Neural progenitor cell (in vitro differentiated cells): ENCODE data around the gene REXO1. TPM values are rescaled to one million over a fixed set of nuclear protein-coding genes. Genes with fewer than 3 reads are reported as not detected.
A peak's percentile ranks its signal among the peaks of the same experiment; 100 is the strongest.

Experiments used
- DNase-seq: peaks from one replicate; pipeline ENCODE4 v3.0.0-alpha.2; 2016; ENCODE audit warnings: low spot score
- H2AFZ ChIP-seq: fragments of 200-600 bp; sonication (generic); replicated peaks from 2 replicates; pipeline ENCODE4 v1.6.1; 2016; ENCODE audit warnings: antibody characterized with exemption
- H3F3A ChIP-seq: fragments of 200-600 bp; sonication (generic); 2 replicates; pipeline ENCODE4 v1.6.1; 2016; ENCODE audit warnings: antibody characterized with exemption, low read depth
- H3K27ac ChIP-seq: fragments of 200-600 bp; sonication (generic); 2 replicates; pipeline ENCODE4 v1.5.1; 2016; ENCODE audit warnings: mild to moderate bottlenecking
- H3K27me3 ChIP-seq: fragments of 200-600 bp; sonication (generic); 2 replicates; pipeline ENCODE4 v1.6.1; 2016; ENCODE audit warnings: mild to moderate bottlenecking, moderate library complexity
- H3K36me3 ChIP-seq: fragments of 200-600 bp; sonication (generic); 2 replicates; pipeline ENCODE4 v1.5.1; 2016
- H3K4me1 ChIP-seq: fragments of 200-600 bp; sonication (generic); 2 replicates; pipeline ENCODE4 v1.6.1; 2016; ENCODE audit warnings: mixed run types
- H3K4me2 ChIP-seq: fragments of 200-600 bp; sonication (generic); 2 replicates; pipeline ENCODE4 v1.6.1; 2016
- H3K4me3 ChIP-seq: fragments of 200-600 bp; sonication (generic); 2 replicates; pipeline ENCODE4 v1.5.1; 2016
- H3K79me2 ChIP-seq: fragments of 200-600 bp; sonication (generic); 2 replicates; pipeline ENCODE4 v1.6.1; 2016; ENCODE audit warnings: low read depth
- H3K9ac ChIP-seq: fragments of 200-600 bp; sonication (generic); 2 replicates; pipeline ENCODE4 v1.6.1; 2016
- H3K9me3 ChIP-seq: fragments of 200-600 bp; sonication (generic); 2 replicates; pipeline ENCODE4 v1.5.1; 2016; ENCODE audit warnings: low read depth
- H4K20me1 ChIP-seq: fragments of 200-600 bp; sonication (generic); 2 replicates; pipeline ENCODE4 v1.6.1; 2016; ENCODE audit warnings: low read depth
- H3K27ac Mint-ChIP-seq: 3 replicates; pipeline ENCODE4 v1.8.0; 2021; ENCODE audit warnings: mixed read lengths
- H3K27me3 Mint-ChIP-seq: 2 replicates; pipeline ENCODE4 v1.8.0; 2022; ENCODE audit warnings: low read depth, mild to moderate bottlenecking, inconsistent platforms, moderate library complexity, mixed read lengths; ENCODE audit not compliant: insufficient read depth
- H3K36me3 Mint-ChIP-seq: 3 replicates; pipeline ENCODE4 v1.8.0; 2021; ENCODE audit warnings: mixed read lengths
- H3K4me1 Mint-ChIP-seq: 3 replicates; pipeline ENCODE4 v1.8.0; 2021; ENCODE audit warnings: mixed read lengths
- H3K4me3 Mint-ChIP-seq: 3 replicates; pipeline ENCODE4 v1.8.0; 2021; ENCODE audit warnings: mild to moderate bottlenecking, moderate library complexity, mixed read lengths
- H3K9me3 Mint-ChIP-seq: 3 replicates; pipeline ENCODE4 v1.8.0; 2020; ENCODE audit warnings: mixed read lengths
- EZH2 ChIP-seq: fragments of 200-600 bp; sonication (generic); IDR thresholded peaks from 2 replicates; pipeline ENCODE4 v1.6.1; 2017; ENCODE audit warnings: antibody characterized with exemption, mild to moderate bottlenecking, moderate library complexity
- EZH2phosphoT487 ChIP-seq: fragments of 200-600 bp; sonication (generic); IDR thresholded peaks from 2 replicates; pipeline ENCODE4 v1.6.1; 2017; ENCODE audit warnings: antibody characterized with exemption
- total RNA-seq: library from RNA; depleted of rRNA; stranded (reverse); fragments of >200 nt; gene quantifications from 2 replicates; pipeline ENCODE4 v1.2.3, GENCODE V29; 2015; ENCODE audit warnings: low replicate concordance
- TF ChIP-seq, protein P1 (sequence below): fragments of 200-600 bp; sonication (generic); IDR thresholded peaks from 2 replicates; pipeline ENCODE4 v1.5.1; 2017; ENCODE audit warnings: antibody characterized with exemption, mild to moderate bottlenecking

Gene REXO1
- total RNA-seq, 1 donor from 2014 or later: 38.7 TPM

DNA sequence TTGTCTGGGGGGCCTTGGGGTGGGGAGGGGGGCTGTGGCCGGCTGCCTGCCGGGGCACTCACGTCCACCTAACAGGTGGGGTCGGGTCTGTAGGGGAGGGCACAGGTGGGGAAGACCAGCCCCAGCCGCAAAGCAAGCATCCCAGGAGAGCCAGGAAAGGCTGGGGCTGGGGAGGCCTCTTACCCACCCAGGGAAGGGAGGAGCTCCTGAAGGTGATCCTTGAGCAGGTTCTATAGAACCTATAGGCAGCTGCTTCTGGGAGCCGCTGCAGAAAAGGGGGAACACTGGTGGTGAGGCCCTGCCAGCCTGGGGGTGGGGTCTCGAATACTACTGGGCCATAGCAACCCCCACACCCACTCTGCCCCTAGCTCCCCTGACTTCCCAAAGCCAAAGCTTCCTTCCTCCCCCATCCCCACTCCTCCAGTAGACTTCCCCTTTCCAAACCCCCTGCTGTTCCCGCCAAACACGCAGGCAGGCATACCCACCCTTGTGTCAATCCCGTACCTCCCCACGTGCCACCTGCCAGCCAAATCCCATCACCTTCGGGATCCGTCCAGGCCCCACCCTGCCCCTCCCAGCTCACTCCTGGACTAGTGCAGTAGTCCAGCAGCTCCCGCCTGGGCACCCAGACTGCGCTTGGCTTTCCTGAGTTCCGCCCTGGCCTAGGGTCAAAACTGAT is 9.5 kb upstream of the REXO1 start:
- H3K9me3 ChIP-seq: no peaks in the 10 kb centered on the region
- H3K27me3 ChIP-seq: peaks cover 53% of the 10 kb centered on the region
- H3K36me3 ChIP-seq: no peaks in the 10 kb centered on the region
- TF ChIP-seq, protein P1, sequence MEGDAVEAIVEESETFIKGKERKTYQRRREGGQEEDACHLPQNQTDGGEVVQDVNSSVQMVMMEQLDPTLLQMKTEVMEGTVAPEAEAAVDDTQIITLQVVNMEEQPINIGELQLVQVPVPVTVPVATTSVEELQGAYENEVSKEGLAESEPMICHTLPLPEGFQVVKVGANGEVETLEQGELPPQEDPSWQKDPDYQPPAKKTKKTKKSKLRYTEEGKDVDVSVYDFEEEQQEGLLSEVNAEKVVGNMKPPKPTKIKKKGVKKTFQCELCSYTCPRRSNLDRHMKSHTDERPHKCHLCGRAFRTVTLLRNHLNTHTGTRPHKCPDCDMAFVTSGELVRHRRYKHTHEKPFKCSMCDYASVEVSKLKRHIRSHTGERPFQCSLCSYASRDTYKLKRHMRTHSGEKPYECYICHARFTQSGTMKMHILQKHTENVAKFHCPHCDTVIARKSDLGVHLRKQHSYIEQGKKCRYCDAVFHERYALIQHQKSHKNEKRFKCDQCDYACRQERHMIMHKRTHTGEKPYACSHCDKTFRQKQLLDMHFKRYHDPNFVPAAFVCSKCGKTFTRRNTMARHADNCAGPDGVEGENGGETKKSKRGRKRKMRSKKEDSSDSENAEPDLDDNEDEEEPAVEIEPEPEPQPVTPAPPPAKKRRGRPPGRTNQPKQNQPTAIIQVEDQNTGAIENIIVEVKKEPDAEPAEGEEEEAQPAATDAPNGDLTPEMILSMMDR: no peak
- TF ChIP-seq EZH2phosphoT487 (no peak), EZH2 (no peak)
- H3K4me1 ChIP-seq: peaks cover 79% of the 10 kb centered on the region
- H3K4me3 ChIP-seq: peak overlapping the region; percentile 36
- no peak overlapping the region for H3K27ac ChIP-seq
- no peaks in the 10 kb centered on the region for H3K36me3 Mint-ChIP-seq
- peaks cover 52% of the 10 kb centered on the region for H3F3A ChIP-seq
- H3K4me1 Mint-ChIP-seq: peaks cover 45% of the 10 kb centered on the region
- peak overlapping the region; percentile 74 for H3K4me2 ChIP-seq
- no peak for DNase-seq
- peaks cover 14% of the 10 kb centered on the region for H3K27me3 Mint-ChIP-seq
- H4K20me1 ChIP-seq: peaks cover 96% of the 10 kb centered on the region
- no peaks in the 10 kb centered on the region for H3K9me3 Mint-ChIP-seq
- H3K79me2 ChIP-seq: peaks cover 79% of the 10 kb centered on the region
- H3K9ac ChIP-seq: no peak overlapping the region
- H3K4me3 Mint-ChIP-seq: peak overlapping the region; percentile 72
- H3K27ac Mint-ChIP-seq: no peak overlapping the region
- no peak overlapping the region for H2AFZ ChIP-seq

DNA sequence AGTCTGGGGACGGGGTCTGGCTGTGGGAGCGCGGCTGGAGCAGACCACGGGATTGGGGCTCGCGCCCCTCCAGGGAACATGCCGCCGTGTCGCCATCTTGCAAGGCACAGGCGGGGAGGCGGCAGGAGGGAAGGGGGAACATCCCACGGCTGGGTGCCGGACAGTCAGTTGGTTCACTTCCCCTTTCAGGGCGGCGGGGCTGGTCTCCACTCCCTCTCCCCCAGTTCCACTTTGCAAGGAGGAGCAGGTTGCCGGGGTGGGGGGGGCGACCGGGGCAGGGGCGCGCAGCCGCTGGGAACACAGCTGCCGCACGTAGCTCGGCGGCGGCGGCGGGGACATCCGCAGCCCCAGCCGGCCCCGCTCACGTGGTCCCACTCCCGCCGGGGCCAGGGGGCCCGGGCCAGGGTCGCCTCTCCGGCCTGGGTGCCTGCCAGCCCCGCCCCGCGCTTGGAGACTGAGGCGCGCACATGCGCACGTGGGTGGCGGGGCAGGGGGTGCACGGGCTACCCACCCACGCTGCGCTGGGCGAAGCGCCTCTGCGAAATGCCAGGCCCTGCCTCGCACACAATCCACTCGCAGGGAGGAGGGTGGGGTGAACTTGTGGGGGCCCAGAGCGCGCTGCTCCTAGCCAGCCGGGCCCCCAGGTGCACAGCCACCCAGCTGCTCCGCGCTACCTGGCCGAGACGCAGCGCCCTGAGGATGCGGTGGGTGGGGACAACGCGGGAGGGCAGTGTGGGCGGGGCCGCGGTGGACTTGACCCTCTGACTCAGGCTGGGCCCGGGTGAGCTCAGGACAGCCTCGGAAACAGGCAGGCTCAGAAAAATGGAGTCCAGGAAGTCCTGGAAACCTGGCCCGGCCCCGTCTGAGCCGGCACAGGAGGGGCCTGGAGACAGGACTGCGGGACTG is 8.7 kb upstream of the REXO1 start:
- peak; percentile 44 for DNase-seq
- Histone ChIP-seq H3K4me3 (peak overlapping the region; percentile 36), H3K79me2 (peaks cover 74% of the 10 kb centered on the region), H3K9me3 (no peaks in the 10 kb centered on the region), H3F3A (peaks cover 46% of the 10 kb centered on the region), H2AFZ (no peak overlapping the region), H3K36me3 (no peaks in the 10 kb centered on the region), H3K9ac (no peak overlapping the region), H3K4me2 (peak overlapping the region; percentile 74), H4K20me1 (peaks cover 94% of the 10 kb centered on the region), H3K4me1 (peaks cover 79% of the 10 kb centered on the region), H3K27me3 (peaks cover 46% of the 10 kb centered on the region), H3K27ac (no peak overlapping the region)
- peak overlapping the region; percentile 62 for H3K4me3 Mint-ChIP-seq
- H3K27ac Mint-ChIP-seq: no peak overlapping the region
- no peaks in the 10 kb centered on the region for H3K36me3 Mint-ChIP-seq
- peaks cover 45% of the 10 kb centered on the region for H3K4me1 Mint-ChIP-seq
- TF ChIP-seq EZH2phosphoT487: no peak
- no peak for TF ChIP-seq EZH2
- TF ChIP-seq, protein P1: no peak
- H3K27me3 Mint-ChIP-seq: peaks cover 12% of the 10 kb centered on the region
- no peaks in the 10 kb centered on the region for H3K9me3 Mint-ChIP-seq

DNA sequence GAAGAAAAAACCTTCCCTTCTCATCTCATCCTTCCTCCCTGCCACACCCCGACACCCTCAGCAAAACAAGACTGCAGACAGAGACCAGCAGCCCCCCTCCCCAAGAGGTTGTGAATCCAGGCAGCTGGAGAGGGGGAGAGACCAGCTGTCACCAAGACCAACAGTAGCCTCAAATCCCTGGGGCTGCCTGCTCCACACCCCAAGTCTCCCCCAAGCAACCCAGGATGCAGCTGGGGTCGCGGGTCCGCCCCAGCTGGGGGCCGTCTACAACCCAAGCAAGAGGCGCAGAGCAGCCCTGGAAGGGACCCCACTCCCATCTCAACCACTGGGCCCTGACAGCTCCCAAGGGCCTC is 8.0 kb upstream of the REXO1 start:
- no peak overlapping the region for H2AFZ ChIP-seq
- peak overlapping the region; percentile 36 for H3K4me3 ChIP-seq
- H3K4me1 ChIP-seq: peaks cover 73% of the 10 kb centered on the region

More for the DNA sequence above, 8.0 kb upstream of the REXO1 start:
- Histone ChIP-seq H3K9me3 (no peaks in the 10 kb centered on the region), H3F3A (peaks cover 39% of the 10 kb centered on the region), H3K27me3 (peaks cover 39% of the 10 kb centered on the region), H3K27ac (no peak overlapping the region), H3K9ac (no peak overlapping the region), H3K4me2 (peak overlapping the region; percentile 74), H3K36me3 (no peaks in the 10 kb centered on the region), H4K20me1 (peaks cover 88% of the 10 kb centered on the region), H3K79me2 (peaks cover 68% of the 10 kb centered on the region)
- Mint-ChIP-seq H3K4me1 (peaks cover 39% of the 10 kb centered on the region), H3K9me3 (no peaks in the 10 kb centered on the region), H3K27me3 (peaks cover 7% of the 10 kb centered on the region), H3K36me3 (no peaks in the 10 kb centered on the region), H3K4me3 (peak overlapping the region; percentile 62), H3K27ac (no peak overlapping the region)
- TF ChIP-seq, protein P1: no peak
- no peak for TF ChIP-seq EZH2
- no peak for TF ChIP-seq EZH2phosphoT487
- no peak for DNase-seq
